ENCODE results near the gene SKP1.

The SKP1 gene

DNA sequence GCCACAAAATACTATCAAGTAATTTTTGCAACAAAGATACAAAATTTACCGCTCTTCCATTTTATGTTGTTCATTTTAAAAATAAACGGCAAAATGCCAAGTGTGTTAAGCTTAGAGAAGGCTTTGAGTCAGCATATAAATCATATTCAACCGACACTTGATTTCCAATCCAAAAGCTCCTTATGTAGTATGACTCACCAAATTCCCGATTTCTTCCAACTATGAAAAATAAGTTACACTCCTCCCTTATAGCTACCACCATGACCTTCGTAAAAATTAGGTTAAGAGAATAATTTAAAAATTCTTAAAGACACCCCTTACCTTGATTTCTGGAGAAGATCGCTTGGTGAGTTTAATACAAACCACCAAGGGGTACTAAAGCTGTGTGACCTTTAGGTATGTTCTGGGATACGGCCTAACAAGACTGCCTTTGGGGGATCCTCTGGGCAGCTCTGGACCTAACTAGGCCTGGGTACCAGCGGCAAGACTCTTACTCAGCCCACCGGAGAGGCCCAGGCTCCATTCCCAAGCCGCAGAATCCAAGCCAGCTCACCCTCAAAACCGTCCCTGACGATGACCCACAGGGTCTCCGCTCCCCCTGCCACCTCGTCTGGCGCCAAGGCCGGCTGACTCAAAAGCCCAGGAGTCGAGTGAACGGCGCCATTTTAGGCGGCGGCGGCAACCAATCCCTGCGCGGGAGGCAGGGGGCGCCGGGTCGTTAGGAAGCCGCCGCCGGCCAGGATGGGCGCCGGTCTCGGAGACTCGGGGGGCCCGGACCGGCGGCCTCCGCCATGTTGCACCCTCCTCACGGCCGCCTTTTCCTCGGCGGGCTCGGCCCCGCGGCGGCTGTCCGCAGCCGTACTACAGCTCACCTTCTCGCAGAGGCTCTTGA, 48.4 kb upstream of the SKP1 start:
- CTCF ChIA-PET: interaction anchor here (0.7 to 1.4 kb wide), 10 partner anchors 11 to 124 kb away, joined by 3 to 6 read pairs (median 4); no protein-coding TSS in a partner anchor
- Histone ChIP-seq H3K36me3 (ENCODE audit: control insufficient read depth in 2 of 2, insufficient read depth in 1 of 2, low read length in 2 of 2) (peaks cover 4 to 19% of the 10 kb centered on the region in 2 experiments; a peak in 2 of 3 replicates), H3K4me1 (ENCODE audit: control insufficient read depth, insufficient read depth, low read length) (peaks cover 3% of the 10 kb centered on the region), H3K9me3 (ENCODE audit: control insufficient read depth, insufficient read depth, low read depth, low read length) (no peaks in the 10 kb centered on the region), H3K27ac (ENCODE audit: extremely low read depth, low read depth, low read length) (peak overlapping the region; percentile 99), H3K4me3 (ENCODE audit: low read depth, low read length) (peak overlapping the region; percentile 100)
- POLR2A ChIA-PET: interaction anchor here (0.9 to 4.0 kb wide), 15 partner anchors 8 to 241 kb away, joined by 3 to 47 read pairs (median 10); no protein-coding TSS in a partner anchor
- TF ChIP-seq ZNF843 (tag by site-specific recombination; IDR thresholded peaks at IDR 0.05) (no peak), ZNF114 (tag by site-specific recombination; IDR thresholded peaks at IDR 0.05) (no peak), ZBTB17 (tag by site-specific recombination; IDR thresholded peaks at IDR 0.05) (0 out of 2 replicates have a peak, but pooled peaks have one; percentile 15), ZNF366 (tag by site-specific recombination; conservative IDR thresholded peaks at IDR 0.05) (no peak), ZNF140 (tag by site-specific recombination; IDR thresholded peaks at IDR 0.05) (no peak), ZNF23 (tag by site-specific recombination; IDR thresholded peaks at IDR 0.05; ENCODE audit: borderline replicate concordance) (no peak), ZNF394 (tag by site-specific recombination; IDR thresholded peaks at IDR 0.05; ENCODE audit: borderline replicate concordance) (no peak; the same call in 1 of the 2 replicates), ZNF335 (tag by site-specific recombination; conservative IDR thresholded peaks at IDR 0.05) (peak; percentile 80), MEIS1 (CRISPR knock-in tag; IDR thresholded peaks at IDR 0.05; ENCODE audit: borderline replicate concordance) (no peak), ZEB2 (tag by site-specific recombination; IDR thresholded peaks at IDR 0.05) (peak; percentile 29; the same call in 1 of the 2 replicates), ZBTB48 (tag by site-specific recombination; IDR thresholded peaks at IDR 0.05) (no peak), ZNF624 (tag by site-specific recombination; IDR thresholded peaks at IDR 0.05) (no peak), REPIN1 (tag by site-specific recombination; IDR thresholded peaks at IDR 0.05; ENCODE audit: low read depth) (no peak), ZFP3 (tag by site-specific recombination; IDR thresholded peaks at IDR 0.05; ENCODE audit: low read depth) (no peak), ZNF37A (tag by site-specific recombination; IDR thresholded peaks at IDR 0.05) (no peak), ZNF423 (tag by site-specific recombination; IDR thresholded peaks at IDR 0.05) (no peak), ZNF416 (tag by site-specific recombination; IDR thresholded peaks at IDR 0.05) (no peak), ZNF660 (tag by site-specific recombination; IDR thresholded peaks at IDR 0.05) (peak; percentile 24), ZNF19 (tag by site-specific recombination; IDR thresholded peaks at IDR 0.05; ENCODE audit: low read depth) (no peak), ZNF830 (tag by site-specific recombination; IDR thresholded peaks at IDR 0.05; ENCODE audit: low read depth) (no peak), ZNF560 (tag by site-specific recombination; IDR thresholded peaks at IDR 0.05; ENCODE audit: borderline replicate concordance) (no peak), ZNF202 (tag by site-specific recombination; IDR thresholded peaks at IDR 0.05; ENCODE audit: borderline replicate concordance) (no peak), ZFP69B (tag by site-specific recombination; IDR thresholded peaks at IDR 0.05) (no peak), ZNF112 (tag by site-specific recombination; IDR thresholded peaks at IDR 0.05) (no peak), ZNF76 (tag by site-specific recombination; IDR thresholded peaks at IDR 0.05; ENCODE audit: borderline replicate concordance, low read depth) (no peak; the same call in 1 of the 2 replicates), SP7 (tag by site-specific recombination; IDR thresholded peaks at IDR 0.05) (peak; percentile 52)
- TF ChIP-seq, protein P1, sequence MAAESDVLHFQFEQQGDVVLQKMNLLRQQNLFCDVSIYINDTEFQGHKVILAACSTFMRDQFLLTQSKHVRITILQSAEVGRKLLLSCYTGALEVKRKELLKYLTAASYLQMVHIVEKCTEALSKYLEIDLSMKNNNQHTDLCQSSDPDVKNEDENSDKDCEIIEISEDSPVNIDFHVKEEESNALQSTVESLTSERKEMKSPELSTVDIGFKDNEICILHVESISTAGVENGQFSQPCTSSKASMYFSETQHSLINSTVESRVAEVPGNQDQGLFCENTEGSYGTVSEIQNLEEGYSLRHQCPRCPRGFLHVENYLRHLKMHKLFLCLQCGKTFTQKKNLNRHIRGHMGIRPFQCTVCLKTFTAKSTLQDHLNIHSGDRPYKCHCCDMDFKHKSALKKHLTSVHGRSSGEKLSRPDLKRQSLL (tag by site-specific recombination; IDR thresholded peaks at IDR 0.05): no peak
- TF ChIP-seq, protein P2, sequence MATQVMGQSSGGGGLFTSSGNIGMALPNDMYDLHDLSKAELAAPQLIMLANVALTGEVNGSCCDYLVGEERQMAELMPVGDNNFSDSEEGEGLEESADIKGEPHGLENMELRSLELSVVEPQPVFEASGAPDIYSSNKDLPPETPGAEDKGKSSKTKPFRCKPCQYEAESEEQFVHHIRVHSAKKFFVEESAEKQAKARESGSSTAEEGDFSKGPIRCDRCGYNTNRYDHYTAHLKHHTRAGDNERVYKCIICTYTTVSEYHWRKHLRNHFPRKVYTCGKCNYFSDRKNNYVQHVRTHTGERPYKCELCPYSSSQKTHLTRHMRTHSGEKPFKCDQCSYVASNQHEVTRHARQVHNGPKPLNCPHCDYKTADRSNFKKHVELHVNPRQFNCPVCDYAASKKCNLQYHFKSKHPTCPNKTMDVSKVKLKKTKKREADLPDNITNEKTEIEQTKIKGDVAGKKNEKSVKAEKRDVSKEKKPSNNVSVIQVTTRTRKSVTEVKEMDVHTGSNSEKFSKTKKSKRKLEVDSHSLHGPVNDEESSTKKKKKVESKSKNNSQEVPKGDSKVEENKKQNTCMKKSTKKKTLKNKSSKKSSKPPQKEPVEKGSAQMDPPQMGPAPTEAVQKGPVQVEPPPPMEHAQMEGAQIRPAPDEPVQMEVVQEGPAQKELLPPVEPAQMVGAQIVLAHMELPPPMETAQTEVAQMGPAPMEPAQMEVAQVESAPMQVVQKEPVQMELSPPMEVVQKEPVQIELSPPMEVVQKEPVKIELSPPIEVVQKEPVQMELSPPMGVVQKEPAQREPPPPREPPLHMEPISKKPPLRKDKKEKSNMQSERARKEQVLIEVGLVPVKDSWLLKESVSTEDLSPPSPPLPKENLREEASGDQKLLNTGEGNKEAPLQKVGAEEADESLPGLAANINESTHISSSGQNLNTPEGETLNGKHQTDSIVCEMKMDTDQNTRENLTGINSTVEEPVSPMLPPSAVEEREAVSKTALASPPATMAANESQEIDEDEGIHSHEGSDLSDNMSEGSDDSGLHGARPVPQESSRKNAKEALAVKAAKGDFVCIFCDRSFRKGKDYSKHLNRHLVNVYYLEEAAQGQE (tag by site-specific recombination; IDR thresholded peaks at IDR 0.05): no peak; the same call in 1 of the 2 replicates
- TF ChIP-seq, protein P3, sequence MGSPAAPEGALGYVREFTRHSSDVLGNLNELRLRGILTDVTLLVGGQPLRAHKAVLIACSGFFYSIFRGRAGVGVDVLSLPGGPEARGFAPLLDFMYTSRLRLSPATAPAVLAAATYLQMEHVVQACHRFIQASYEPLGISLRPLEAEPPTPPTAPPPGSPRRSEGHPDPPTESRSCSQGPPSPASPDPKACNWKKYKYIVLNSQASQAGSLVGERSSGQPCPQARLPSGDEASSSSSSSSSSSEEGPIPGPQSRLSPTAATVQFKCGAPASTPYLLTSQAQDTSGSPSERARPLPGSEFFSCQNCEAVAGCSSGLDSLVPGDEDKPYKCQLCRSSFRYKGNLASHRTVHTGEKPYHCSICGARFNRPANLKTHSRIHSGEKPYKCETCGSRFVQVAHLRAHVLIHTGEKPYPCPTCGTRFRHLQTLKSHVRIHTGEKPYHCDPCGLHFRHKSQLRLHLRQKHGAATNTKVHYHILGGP (tag by site-specific recombination; IDR thresholded peaks at IDR 0.05): no peak
- TF ChIP-seq, protein P4, sequence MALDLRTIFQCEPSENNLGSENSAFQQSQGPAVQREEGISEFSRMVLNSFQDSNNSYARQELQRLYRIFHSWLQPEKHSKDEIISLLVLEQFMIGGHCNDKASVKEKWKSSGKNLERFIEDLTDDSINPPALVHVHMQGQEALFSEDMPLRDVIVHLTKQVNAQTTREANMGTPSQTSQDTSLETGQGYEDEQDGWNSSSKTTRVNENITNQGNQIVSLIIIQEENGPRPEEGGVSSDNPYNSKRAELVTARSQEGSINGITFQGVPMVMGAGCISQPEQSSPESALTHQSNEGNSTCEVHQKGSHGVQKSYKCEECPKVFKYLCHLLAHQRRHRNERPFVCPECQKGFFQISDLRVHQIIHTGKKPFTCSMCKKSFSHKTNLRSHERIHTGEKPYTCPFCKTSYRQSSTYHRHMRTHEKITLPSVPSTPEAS (tag by site-specific recombination; IDR thresholded peaks at IDR 0.05): no peak

Measured in HEK293 (cell line).